Fibroblast of skin of right biceps (primary cell): ENCODE data around the gene ZNF284.
A peak's percentile ranks its signal among the peaks of the same experiment; 100 is the strongest.

Experiments
- DNase-seq: peaks from one replicate; pipeline ENCODE4 v3.0.0-alpha.2; 2013

ZNF284 gene

GRCh38 chr19:44071824-44072542, at the start of gene ZNF284:
Gene ZNF284, plus strand, starts transcription at chr19:44072159. Its CDS starts 4,231 bp downstream, at chr19:44076390.
- DNase-seq: peak; percentile 94

- no peak for DNase-seq
Observed at GRCh38 chr19:44024900-44025216, 47.1 kb upstream of the ZNF284 start.

- peak; percentile 93 for DNase-seq
Observed at GRCh38 chr19:44025217-44025936, 46.6 kb upstream of the ZNF284 start, which contains the start of gene ZNF222. Gene ZNF222, plus strand, starts transcription at chr19:44025379. Its CDS starts 58 bp downstream, at chr19:44025437.

- no peak for DNase-seq
Observed at GRCh38 chr19:44026622-44027021, 45.3 kb upstream of the ZNF284 start.

- no peak for DNase-seq
Observed at GRCh38 chr19:44032001-44032610, 39.9 kb upstream of the ZNF284 start.

GRCh38 chr19:44042147-44042546, 29.8 kb upstream of the ZNF284 start:
- DNase-seq: no peak

- DNase-seq: no peak
Observed at GRCh38 chr19:44050740-44051649, 21.0 kb upstream of the ZNF284 start.

GRCh38 chr19:44051650-44052402, 20.1 kb upstream of the ZNF284 start, which contains the start of gene ZNF223:
Gene ZNF223, plus strand, starts transcription at chr19:44052036. Its CDS starts 3,141 bp downstream, at chr19:44055177.
- peak; percentile 95 for DNase-seq

- DNase-seq: no peak
Observed at GRCh38 chr19:44055870-44056269, 16.1 kb upstream of the ZNF284 start.

GRCh38 chr19:44059229-44059628, 12.7 kb upstream of the ZNF284 start:
- DNase-seq: no peak

- no peak for DNase-seq
Observed at GRCh38 chr19:44061038-44061437, 10.9 kb upstream of the ZNF284 start.

- no peak for DNase-seq
Observed at GRCh38 chr19:44066305-44066704, 5.7 kb upstream of the ZNF284 start.

GRCh38 chr19:44069415-44069814, 2.5 kb upstream of the ZNF284 start:
- DNase-seq: no peak

- DNase-seq: no peak
Observed at GRCh38 chr19:44072543-44073401, 813 bp downstream of the ZNF284 start.

- DNase-seq: no peak
Observed at GRCh38 chr19:44076325-44076724, 4.4 kb downstream of the ZNF284 start.

GRCh38 chr19:44092108-44092507, 20.1 kb downstream of the ZNF284 start:
- DNase-seq: no peak

- peak; percentile 92 for DNase-seq
Observed at GRCh38 chr19:44093931-44094765, 22.2 kb downstream of the ZNF284 start, which contains the start of gene ZNF224. Gene ZNF224, plus strand, starts transcription at chr19:44094361. Its CDS starts 3,513 bp downstream, at chr19:44097874.

- no peak for DNase-seq
Observed at GRCh38 chr19:44107751-44108150, 35.8 kb downstream of the ZNF284 start.

GRCh38 chr19:44109458-44109857, 37.5 kb downstream of the ZNF284 start:
- no peak for DNase-seq
